Bronchial epithelial cell (primary cell): Measurements from ENCODE around the gene ABCA6. TPM values are rescaled to one million over a fixed set of nuclear protein-coding genes. Genes with fewer than 3 reads are reported as not detected.
A peak's percentile ranks its signal among the peaks of the same experiment; 100 is the strongest.

Source experiments
- DNase-seq: peaks from one replicate; pipeline ENCODE4 v3.0.0-alpha.2; 2010; ENCODE audit warnings: low read depth
- FAIRE-seq: peaks from 2 replicates; lab custom pipeline; 2011; peaks lifted over from hg19 to GRCh38; lab: Jason Lieb, UNC
- H3K27me3 ChIP-seq: 2 replicates; pipeline ENCODE4 v1.5.1; 2011; ENCODE audit warnings: low read length; ENCODE audit not compliant: control insufficient read depth, insufficient read depth
- H3K36me3 ChIP-seq: 2 replicates; pipeline ENCODE4 v1.5.1; 2011; ENCODE audit warnings: low read length; ENCODE audit not compliant: control insufficient read depth, insufficient read depth
- H3K4me3 ChIP-seq: 2 replicates; pipeline ENCODE4 v1.5.1; 2011; ENCODE audit warnings: mild to moderate bottlenecking, low read depth, low read length, control low read depth
- CTCF ChIP-seq: IDR thresholded peaks from 2 replicates; pipeline ENCODE4 v1.5.1; 2011; ENCODE audit warnings: mild to moderate bottlenecking, moderate library complexity, low read length, control low read depth, inconsistent platforms; ENCODE audit not compliant: insufficient read depth, severe bottlenecking
- total RNA-seq: library from RNA; depleted of rRNA; stranded (reverse); fragments of >200 nt; gene quantifications from 2 replicates; pipeline ENCODE4 v1.2.1, GENCODE V29; 2014

Gene ABCA6
- 0.26 and 0.38 TPM in 2 replicates for total RNA-seq

GRCh38 chr17:69141431-69142174 lies at the start of gene ABCA6:
Gene ABCA6, minus strand, starts transcription at chr17:69141895. Its CDS starts 1,192 bp downstream, at chr17:69140703.
- Histone ChIP-seq H3K27me3 (no peaks in the 10 kb centered on the region), H3K4me3 (no peak within 1 kb of the TSS), H3K36me3 (no peaks in the 10 kb centered on the region)
- FAIRE-seq = no peak
- DNase-seq = peak; percentile 27
- TF ChIP-seq CTCF = no peak

GRCh38 chr17:69188796-69189195 lies 47.1 kb upstream of the ABCA6 start:
- no peak for FAIRE-seq
- no peak for TF ChIP-seq CTCF
- no peak overlapping the region for H3K4me3 ChIP-seq

GRCh38 chr17:69188064-69188463 lies 46.4 kb upstream of the ABCA6 start:
- no peak for TF ChIP-seq CTCF
- FAIRE-seq = no peak
- H3K27me3 ChIP-seq = no peaks in the 10 kb centered on the region

More at GRCh38 chr17:69188796-69189195, 47.1 kb upstream of the ABCA6 start:
- no peak for DNase-seq
- H3K36me3 ChIP-seq = peaks cover 1% of the 10 kb centered on the region
- H3K27me3 ChIP-seq = no peaks in the 10 kb centered on the region

GRCh38 chr17:69187294-69187693 lies 45.6 kb upstream of the ABCA6 start:
- Histone ChIP-seq H3K4me3 (no peak overlapping the region), H3K27me3 (no peaks in the 10 kb centered on the region), H3K36me3 (no peaks in the 10 kb centered on the region)
- no peak for TF ChIP-seq CTCF
- DNase-seq (no peak), FAIRE-seq (no peak)

More at GRCh38 chr17:69188064-69188463, 46.4 kb upstream of the ABCA6 start:
- Histone ChIP-seq H3K36me3 (peaks cover 1% of the 10 kb centered on the region), H3K4me3 (no peak overlapping the region)
- DNase-seq = no peak

GRCh38 chr17:69179227-69179952 lies 37.7 kb upstream of the ABCA6 start:
- FAIRE-seq (no peak), DNase-seq (peak; percentile 51)
- no peaks in the 10 kb centered on the region for H3K27me3 ChIP-seq
- no peak overlapping the region for H3K4me3 ChIP-seq
- TF ChIP-seq CTCF = no peak
- no peaks in the 10 kb centered on the region for H3K36me3 ChIP-seq
